Activated CD8-positive, alpha-beta T cell treated with anti-CD3 and anti-CD28 coated beads for 36 hours (primary cell): Measurements from ENCODE around the gene CAPN1. TPM values are rescaled to one million over a fixed set of nuclear protein-coding genes. Genes with fewer than 3 reads are reported as not detected.

ENCODE experiments used
- ATAC-seq: fragments of 200-7000 bp; cut with Tn5 transposase; one replicate; pipeline ENCODE4 v1.10.0; 2021; ENCODE audit warnings: mild to moderate bottlenecking, moderate library complexity
- CTCF ChIA-PET: fragments of 350-600 bp; sonication (Branson Sonifier 250); formaldehyde crosslinking; loops from one replicate; lab custom pipeline; 2021; ENCODE audit warnings: antibody characterized with exemption; lab: Charles Lee
- POLR2A ChIA-PET: fragments of 350-600 bp; sonication (Branson Sonifier 250); formaldehyde crosslinking; loops from one replicate; lab custom pipeline; 2021; ENCODE audit warnings: antibody characterized with exemption; lab: Charles Lee
- DNase-seq: peaks from one replicate; pipeline ENCODE4 v3.0.0-alpha.2; 2020
- H3K27ac Mint-ChIP-seq: one replicate; pipeline ENCODE4 v1.8.0; 2021; ENCODE audit warnings: mild to moderate bottlenecking, mixed read lengths
- H3K27me3 Mint-ChIP-seq: one replicate; pipeline ENCODE4 v1.8.0; 2021; ENCODE audit warnings: mixed read lengths
- H3K36me3 Mint-ChIP-seq: one replicate; pipeline ENCODE4 v1.8.0; 2021; ENCODE audit warnings: low read depth, mixed read lengths
- H3K4me1 Mint-ChIP-seq: one replicate; pipeline ENCODE4 v1.8.0; 2021; ENCODE audit warnings: low read depth, mixed read lengths
- H3K4me3 Mint-ChIP-seq: one replicate; pipeline ENCODE4 v1.8.0; 2021; ENCODE audit warnings: mild to moderate bottlenecking, moderate library complexity, mixed read lengths
- H3K9me3 Mint-ChIP-seq: one replicate; pipeline ENCODE4 v1.8.0; 2021; ENCODE audit warnings: mixed read lengths
- CTCF ChIP-seq: fragments of 200-600 bp; IDR thresholded peaks from one replicate; pipeline ENCODE4 v1.8.0; 2022; ENCODE audit warnings: antibody characterized with exemption, mild to moderate bottlenecking
- intact Hi-C: fragments of 100-400 bp; cut with micrococcal nuclease; formaldehyde crosslinking; loops from one replicate; pipeline ENCODE4 v1.10.0; 2022
- total RNA-seq, 2 experiments: library from RNA; stranded (reverse); gene quantifications; one replicate each; pipeline ENCODE4 v1.2.3, GENCODE V29; 2021

CAPN1 gene
- total RNA-seq, 2 experiments from 2014 or later: 72.6 to 74.7 TPM

- Mint-ChIP-seq H3K4me1 (peaks cover 8% of the 10 kb centered on the region), H3K9me3 (no peaks in the 10 kb centered on the region), H3K27ac (no peak overlapping the region), H3K36me3 (peaks cover 8% of the 10 kb centered on the region), H3K27me3 (no peaks in the 10 kb centered on the region), H3K4me3 (no peak overlapping the region)
- TF ChIP-seq CTCF: no peak
- ATAC-seq (no peak), DNase-seq (no peak)
- ChIA-PET CTCF (no interaction called here), POLR2A (no interaction called here)
- intact Hi-C loops: no loop called here
Measured at GRCh38 chr11:65188486-65188885, 6.8 kb downstream of the CAPN1 start.

- no peak for TF ChIP-seq CTCF
- no peak overlapping the region for H3K27ac Mint-ChIP-seq
- peaks cover 4% of the 10 kb centered on the region for H3K4me1 Mint-ChIP-seq
- DNase-seq (no peak), ATAC-seq (no peak)
- no peaks in the 10 kb centered on the region for H3K9me3 Mint-ChIP-seq
- intact Hi-C loops: no loop called here
- peaks cover 6% of the 10 kb centered on the region for H3K36me3 Mint-ChIP-seq
- H3K27me3 Mint-ChIP-seq: no peaks in the 10 kb centered on the region
- ChIA-PET CTCF (no interaction called here), POLR2A (interaction anchor here (1.2 kb wide), 1 partner anchor 8 kb away, joined by 3 read pairs; the partner anchor contains the start of gene CAPN1)
- no peak overlapping the region for H3K4me3 Mint-ChIP-seq
Measured at GRCh38 chr11:65189191-65189590, 7.5 kb downstream of the CAPN1 start.

- Mint-ChIP-seq H3K4me1 (no peaks in the 10 kb centered on the region), H3K27me3 (no peaks in the 10 kb centered on the region), H3K4me3 (no peak overlapping the region), H3K9me3 (no peaks in the 10 kb centered on the region), H3K27ac (no peak overlapping the region), H3K36me3 (peaks cover 11% of the 10 kb centered on the region)
- ChIA-PET POLR2A (no interaction called here), CTCF (interaction anchor here (0.6 kb wide), 1 partner anchor 85 kb away, joined by 3 read pairs; no protein-coding TSS in a partner anchor)
- intact Hi-C loops: no loop called here
- no peak for ATAC-seq
- TF ChIP-seq CTCF: no peak
- no peak for DNase-seq
Measured at GRCh38 chr11:65194564-65194963, 12.8 kb downstream of the CAPN1 start.

- intact Hi-C loops: loop anchor here (10.0 kb wide), 1 partner anchor 51 kb away; no protein-coding TSS in a partner anchor
- no peak overlapping the region for H3K27ac Mint-ChIP-seq
- peaks cover 7% of the 10 kb centered on the region for H3K36me3 Mint-ChIP-seq
- ATAC-seq (no peak), DNase-seq (no peak)
- ChIA-PET POLR2A (interaction anchor here (0.8 kb wide), 1 partner anchor 111 kb away, joined by 3 read pairs; no protein-coding TSS in a partner anchor), CTCF (interaction anchor here (0.7 to 4.4 kb wide), 13 partner anchors 10 to 128 kb away, joined by 3 to 36 read pairs (median 5); partner anchors contain the start of gene CDC42EP2)
- no peaks in the 10 kb centered on the region for H3K27me3 Mint-ChIP-seq
- H3K4me1 Mint-ChIP-seq: peaks cover 3% of the 10 kb centered on the region
- TF ChIP-seq CTCF: no peak
- H3K9me3 Mint-ChIP-seq: no peaks in the 10 kb centered on the region
- no peak overlapping the region for H3K4me3 Mint-ChIP-seq
Measured at GRCh38 chr11:65204143-65204542, 22.4 kb downstream of the CAPN1 start.
